Loucy (cell line): ENCODE results near the gene TIPIN.

Experiments used
- H2AFZ ChIP-seq: fragments of 200-600 bp; sonication (generic); 2 replicates; pipeline ENCODE4 v1.6.0; 2016; ENCODE audit warnings: antibody characterized with exemption, mild to moderate bottlenecking, low read length, moderate library complexity
- H3F3A ChIP-seq: fragments of 200-600 bp; 2 replicates; pipeline ENCODE4 v1.6.0; 2016; ENCODE audit warnings: antibody characterized with exemption, low read depth, mild to moderate bottlenecking
- H3K27me3 ChIP-seq: fragments of 200-600 bp; sonication (generic); 2 replicates; pipeline ENCODE4 v1.6.1; 2014; ENCODE audit warnings: low read length, mild to moderate bottlenecking; ENCODE audit not compliant: insufficient read depth, poor library complexity, severe bottlenecking
- H3K36me3 ChIP-seq: fragments of 200-600 bp; sonication (generic); 2 replicates; pipeline ENCODE4 v1.6.1; 2016; ENCODE audit warnings: low read length; ENCODE audit not compliant: insufficient read depth
- H3K4me1 ChIP-seq: fragments of 200-600 bp; sonication (generic); 2 replicates; pipeline ENCODE4 v1.5.1; 2014; ENCODE audit warnings: low read length, mild to moderate bottlenecking; ENCODE audit not compliant: insufficient read depth, poor library complexity, severe bottlenecking
- H3K4me2 ChIP-seq: fragments of 200-600 bp; sonication (generic); 2 replicates; pipeline ENCODE4 v1.6.0; 2014; ENCODE audit warnings: antibody characterized with exemption, low read length, low read depth, mild to moderate bottlenecking; ENCODE audit not compliant: poor library complexity, severe bottlenecking
- H3K4me3 ChIP-seq: fragments of 200-600 bp; sonication (generic); 2 replicates; pipeline ENCODE4 v1.5.1; 2014; ENCODE audit warnings: low read length, mild to moderate bottlenecking, mixed read lengths; ENCODE audit not compliant: poor library complexity, severe bottlenecking
- H3K79me2 ChIP-seq: fragments of 200-600 bp; sonication (generic); 2 replicates; pipeline ENCODE4 v1.6.1; 2014; ENCODE audit warnings: low read length; ENCODE audit not compliant: insufficient read depth
- H3K9ac ChIP-seq: fragments of 200-600 bp; sonication (generic); 2 replicates; pipeline ENCODE4 v1.6.0; 2014; ENCODE audit warnings: mild to moderate bottlenecking, low read depth, low read length, moderate library complexity; ENCODE audit not compliant: poor library complexity, severe bottlenecking
- H3K9me2 ChIP-seq: fragments of 200-600 bp; sonication (generic); replicated peaks from 2 replicates; pipeline ENCODE4 v1.6.1; 2016; ENCODE audit warnings: low read depth, low read length, mixed read lengths
- H3K9me3 ChIP-seq: fragments of 200-600 bp; sonication (generic); 2 replicates; pipeline ENCODE4 v1.6.1; 2014; ENCODE audit warnings: mild to moderate bottlenecking, antibody characterized with exemption, low read length, low read depth; ENCODE audit not compliant: insufficient read depth
- H4K20me1 ChIP-seq: fragments of 200-600 bp; sonication (generic); 2 replicates; pipeline ENCODE4 v1.6.0; 2014; ENCODE audit warnings: antibody characterized with exemption, low read length, mild to moderate bottlenecking; ENCODE audit not compliant: insufficient read depth, poor library complexity, severe bottlenecking
- EZH2phosphoT487 ChIP-seq: fragments of 200-600 bp; IDR thresholded peaks from 2 replicates; pipeline ENCODE4 v1.6.1; 2018; ENCODE audit warnings: antibody characterized with exemption, mild to moderate bottlenecking, moderate library complexity, borderline replicate concordance
- TF ChIP-seq, protein P1 (sequence below): fragments of 200-600 bp; sonication (generic); conservative IDR thresholded peaks from 2 replicates; pipeline ENCODE4 v1.5.1; 2014; ENCODE audit warnings: mild to moderate bottlenecking, antibody characterized with exemption, low read length

TIPIN gene

DNA sequence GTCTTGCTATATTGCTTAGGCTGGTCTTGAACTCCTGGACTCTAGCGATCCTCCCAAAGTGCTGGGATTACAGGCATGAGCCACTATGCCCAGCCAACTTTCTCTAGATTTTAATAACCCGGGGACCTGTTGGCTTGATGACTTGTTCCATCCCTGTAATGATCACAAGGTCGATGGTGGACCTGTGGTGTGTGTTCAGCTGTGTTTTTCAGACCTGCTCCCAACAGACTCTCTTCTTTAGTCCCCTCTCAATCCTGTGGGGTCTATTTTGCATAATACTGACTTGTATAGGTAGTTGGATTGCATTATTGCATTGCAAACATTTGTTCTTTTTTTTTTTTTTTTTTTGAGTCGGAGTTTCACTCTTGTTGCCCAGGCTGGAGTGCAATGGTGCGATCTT, 32.1 kb upstream of the TIPIN start:
- Histone ChIP-seq H3K4me1 (peaks cover 53% of the 10 kb centered on the region), H3K79me2 (peaks cover 71% of the 10 kb centered on the region), H3K27me3 (no peaks in the 10 kb centered on the region), H3K4me3 (peak overlapping the region; percentile 97), H3K9me2 (no peaks in the 10 kb centered on the region), H4K20me1 (peaks cover 48% of the 10 kb centered on the region), H3F3A (0 out of 2 replicates have a peak, but pooled peaks cover 7% of the 10 kb centered on the region), H3K9ac (peak overlapping the region; percentile 75), H3K36me3 (no peaks in the 10 kb centered on the region), H2AFZ (no peak overlapping the region), H3K4me2 (peak overlapping the region; percentile 89), H3K9me3 (no peaks in the 10 kb centered on the region)
- no peak for TF ChIP-seq EZH2phosphoT487

DNA sequence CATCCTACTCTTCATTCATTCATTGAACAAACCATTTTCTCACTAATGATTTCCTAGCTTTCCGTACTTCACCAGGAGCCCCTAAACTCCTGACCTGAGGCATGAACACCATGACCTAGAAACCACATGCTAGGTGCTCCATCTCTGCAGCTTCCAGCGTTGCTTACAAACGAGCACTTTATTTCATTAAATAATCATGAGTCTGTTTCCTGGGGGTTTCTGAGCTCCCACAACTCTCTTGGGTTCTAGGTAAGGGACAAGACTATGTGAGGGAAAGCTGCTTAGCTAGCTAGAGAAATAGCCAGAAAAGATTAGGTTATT, 31.5 kb upstream of the TIPIN start:
- H4K20me1 ChIP-seq, result peaks cover 44% of the 10 kb centered on the region
- peaks cover 48% of the 10 kb centered on the region for H3K4me1 ChIP-seq
- 0 out of 2 replicates have a peak, but pooled peaks cover 7% of the 10 kb centered on the region for H3F3A ChIP-seq
- H3K79me2 ChIP-seq, result peaks cover 65% of the 10 kb centered on the region
- H3K36me3 ChIP-seq, result no peaks in the 10 kb centered on the region
- no peak for TF ChIP-seq EZH2phosphoT487
- TF ChIP-seq, protein P1, sequence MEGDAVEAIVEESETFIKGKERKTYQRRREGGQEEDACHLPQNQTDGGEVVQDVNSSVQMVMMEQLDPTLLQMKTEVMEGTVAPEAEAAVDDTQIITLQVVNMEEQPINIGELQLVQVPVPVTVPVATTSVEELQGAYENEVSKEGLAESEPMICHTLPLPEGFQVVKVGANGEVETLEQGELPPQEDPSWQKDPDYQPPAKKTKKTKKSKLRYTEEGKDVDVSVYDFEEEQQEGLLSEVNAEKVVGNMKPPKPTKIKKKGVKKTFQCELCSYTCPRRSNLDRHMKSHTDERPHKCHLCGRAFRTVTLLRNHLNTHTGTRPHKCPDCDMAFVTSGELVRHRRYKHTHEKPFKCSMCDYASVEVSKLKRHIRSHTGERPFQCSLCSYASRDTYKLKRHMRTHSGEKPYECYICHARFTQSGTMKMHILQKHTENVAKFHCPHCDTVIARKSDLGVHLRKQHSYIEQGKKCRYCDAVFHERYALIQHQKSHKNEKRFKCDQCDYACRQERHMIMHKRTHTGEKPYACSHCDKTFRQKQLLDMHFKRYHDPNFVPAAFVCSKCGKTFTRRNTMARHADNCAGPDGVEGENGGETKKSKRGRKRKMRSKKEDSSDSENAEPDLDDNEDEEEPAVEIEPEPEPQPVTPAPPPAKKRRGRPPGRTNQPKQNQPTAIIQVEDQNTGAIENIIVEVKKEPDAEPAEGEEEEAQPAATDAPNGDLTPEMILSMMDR, result no peak; the same call in none of the 2 replicates
- H3K9me2 ChIP-seq, result no peaks in the 10 kb centered on the region
- H2AFZ ChIP-seq, result no peak overlapping the region
- H3K9me3 ChIP-seq, result no peaks in the 10 kb centered on the region
- H3K9ac ChIP-seq, result peak overlapping the region; percentile 75
- H3K4me2 ChIP-seq, result peak overlapping the region; percentile 89
- H3K4me3 ChIP-seq, result peak overlapping the region; percentile 97
- H3K27me3 ChIP-seq, result no peaks in the 10 kb centered on the region

DNA sequence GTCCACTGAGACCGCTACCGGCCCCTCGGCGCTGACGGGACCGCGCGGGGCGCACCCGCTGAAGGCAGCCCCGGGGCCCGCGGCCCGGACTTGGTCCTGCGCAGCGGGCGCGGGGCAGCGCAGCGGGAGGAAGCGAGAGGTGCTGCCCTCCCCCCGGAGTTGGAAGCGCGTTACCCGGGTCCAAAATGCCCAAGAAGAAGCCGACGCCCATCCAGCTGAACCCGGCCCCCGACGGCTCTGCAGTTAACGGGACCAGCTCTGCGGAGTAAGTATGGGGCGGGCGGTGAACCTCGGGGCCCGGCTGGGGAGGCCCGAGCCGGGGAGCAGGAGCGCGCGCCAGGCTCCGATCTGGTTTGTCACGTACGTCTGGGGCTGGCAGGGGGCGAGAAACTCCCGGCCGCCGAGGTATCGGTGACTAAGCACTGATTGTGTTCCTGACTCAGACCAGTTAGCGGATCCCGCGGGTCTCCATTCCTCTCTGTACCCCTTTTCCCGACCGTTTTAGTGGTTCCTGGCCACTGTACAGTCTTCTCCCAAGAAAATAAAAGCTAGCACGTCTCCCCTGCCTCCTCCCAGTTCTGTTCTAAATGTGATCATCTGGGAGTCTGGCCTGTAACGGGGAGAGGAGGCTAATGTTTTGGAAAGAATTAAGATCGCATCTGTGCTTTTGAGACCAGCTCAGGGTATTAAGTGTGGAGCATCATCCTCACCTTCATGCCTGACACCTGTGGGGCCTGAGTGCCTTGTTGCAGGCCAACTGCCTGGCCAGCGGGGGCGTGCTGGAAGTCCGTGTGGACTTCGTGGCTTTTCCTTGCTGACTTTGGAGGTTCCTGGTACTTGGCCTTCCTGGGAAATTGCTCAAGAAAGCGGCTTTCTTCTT, 30.9 kb upstream of the TIPIN start:
- H3K4me1 ChIP-seq, result peaks cover 46% of the 10 kb centered on the region
- H3K4me3 ChIP-seq, result peak overlapping the region; percentile 97
- no peaks in the 10 kb centered on the region for H3K9me2 ChIP-seq
- TF ChIP-seq EZH2phosphoT487, result no peak
- TF ChIP-seq, protein P1, result peak; percentile 48
- peak overlapping the region; percentile 72; the same call in 1 of the 2 replicates for H2AFZ ChIP-seq
- H3F3A ChIP-seq, result 0 out of 2 replicates have a peak, but pooled peaks cover 7% of the 10 kb centered on the region
- peaks cover 44% of the 10 kb centered on the region for H4K20me1 ChIP-seq
- peak overlapping the region; percentile 89 for H3K4me2 ChIP-seq
- no peaks in the 10 kb centered on the region for H3K9me3 ChIP-seq
- H3K9ac ChIP-seq, result peak overlapping the region; percentile 75
- no peaks in the 10 kb centered on the region for H3K27me3 ChIP-seq
- no peaks in the 10 kb centered on the region for H3K36me3 ChIP-seq
- H3K79me2 ChIP-seq, result peaks cover 60% of the 10 kb centered on the region
